HFFc6 (cell line): ENCODE results near the gene PAFAH2. TPM values are rescaled to one million over a fixed set of nuclear protein-coding genes. Genes with fewer than 3 reads are reported as not detected.

Experiments used
- DNase-seq: peaks from one replicate; pipeline ENCODE4 v3.0.0-alpha.2; 2018
- H3K27ac Mint-ChIP-seq: 2 replicates; pipeline ENCODE4 v1.8.0; 2020; ENCODE audit warnings: mild to moderate bottlenecking, mixed read lengths
- H3K27me3 Mint-ChIP-seq: 2 replicates; pipeline ENCODE4 v1.8.0; 2021; ENCODE audit warnings: mild to moderate bottlenecking, moderate library complexity, mixed read lengths; ENCODE audit not compliant: insufficient read depth
- H3K36me3 Mint-ChIP-seq: 2 replicates; pipeline ENCODE4 v1.8.0; 2021; ENCODE audit warnings: low read depth, mixed read lengths
- H3K4me1 Mint-ChIP-seq: 2 replicates; pipeline ENCODE4 v1.8.0; 2020; ENCODE audit warnings: low read depth, mixed read lengths
- H3K4me3 Mint-ChIP-seq: 2 replicates; pipeline ENCODE4 v1.8.0; 2020; ENCODE audit warnings: mild to moderate bottlenecking, moderate library complexity, mixed read lengths
- H3K9me3 Mint-ChIP-seq: 2 replicates; pipeline ENCODE4 v1.8.0; 2020; ENCODE audit warnings: mild to moderate bottlenecking, mixed read lengths
- total RNA-seq, 6 experiments: library from RNA; stranded (reverse); fragmentation: NEBNext Ultra II Directional; extraction: Animal tissue kit (Norgen Biotek cat#: 25700); gene quantifications; 2 replicates in 1 of 6; 3 replicates in 5 of 6; pipeline ENCODE4 v1.2.3, GENCODE V29; 2021
- TF ChIP-seq, protein P1 (sequence below): fragments of 200-600 bp; sonication (generic); IDR thresholded peaks from 2 replicates; pipeline ENCODE4 v1.5.0; 2021; ENCODE audit warnings: antibody characterized with exemption, mild to moderate bottlenecking

Gene PAFAH2
- total RNA-seq, 6 experiments from 2014 or later = 9.4 to 14.0 (median 10.0) TPM

DNA sequence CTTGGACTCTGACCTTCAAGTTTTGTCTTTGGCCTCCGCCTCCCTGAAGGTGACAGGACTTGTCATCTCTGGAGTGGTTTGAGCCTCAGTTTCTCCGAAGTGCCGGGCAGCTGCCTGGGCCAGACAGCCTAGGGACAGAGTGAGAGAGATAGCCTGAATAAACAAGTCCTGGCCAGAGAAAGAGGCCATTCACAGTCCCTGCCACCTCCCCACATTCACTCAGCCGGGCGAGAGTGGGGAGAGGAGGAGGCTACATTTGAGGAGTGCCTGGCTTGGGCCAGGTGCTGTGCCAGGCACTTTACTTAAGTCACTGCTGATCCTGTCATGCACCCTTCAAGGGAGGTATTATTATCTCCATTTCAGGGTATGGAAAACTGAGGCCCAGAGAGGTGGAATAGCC lies 27.2 kb upstream of the PAFAH2 start:
- Mint-ChIP-seq H3K27ac (no peak overlapping the region), H3K27me3 (no peaks in the 10 kb centered on the region; the same call in 1 of the 2 replicates), H3K36me3 (no peaks in the 10 kb centered on the region), H3K9me3 (no peaks in the 10 kb centered on the region), H3K4me3 (peak overlapping the region; percentile 95; the same call in 1 of the 2 replicates), H3K4me1 (peaks cover 61% of the 10 kb centered on the region)
- TF ChIP-seq, protein P1, sequence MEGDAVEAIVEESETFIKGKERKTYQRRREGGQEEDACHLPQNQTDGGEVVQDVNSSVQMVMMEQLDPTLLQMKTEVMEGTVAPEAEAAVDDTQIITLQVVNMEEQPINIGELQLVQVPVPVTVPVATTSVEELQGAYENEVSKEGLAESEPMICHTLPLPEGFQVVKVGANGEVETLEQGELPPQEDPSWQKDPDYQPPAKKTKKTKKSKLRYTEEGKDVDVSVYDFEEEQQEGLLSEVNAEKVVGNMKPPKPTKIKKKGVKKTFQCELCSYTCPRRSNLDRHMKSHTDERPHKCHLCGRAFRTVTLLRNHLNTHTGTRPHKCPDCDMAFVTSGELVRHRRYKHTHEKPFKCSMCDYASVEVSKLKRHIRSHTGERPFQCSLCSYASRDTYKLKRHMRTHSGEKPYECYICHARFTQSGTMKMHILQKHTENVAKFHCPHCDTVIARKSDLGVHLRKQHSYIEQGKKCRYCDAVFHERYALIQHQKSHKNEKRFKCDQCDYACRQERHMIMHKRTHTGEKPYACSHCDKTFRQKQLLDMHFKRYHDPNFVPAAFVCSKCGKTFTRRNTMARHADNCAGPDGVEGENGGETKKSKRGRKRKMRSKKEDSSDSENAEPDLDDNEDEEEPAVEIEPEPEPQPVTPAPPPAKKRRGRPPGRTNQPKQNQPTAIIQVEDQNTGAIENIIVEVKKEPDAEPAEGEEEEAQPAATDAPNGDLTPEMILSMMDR = no peak
- DNase-seq = no peak

DNA sequence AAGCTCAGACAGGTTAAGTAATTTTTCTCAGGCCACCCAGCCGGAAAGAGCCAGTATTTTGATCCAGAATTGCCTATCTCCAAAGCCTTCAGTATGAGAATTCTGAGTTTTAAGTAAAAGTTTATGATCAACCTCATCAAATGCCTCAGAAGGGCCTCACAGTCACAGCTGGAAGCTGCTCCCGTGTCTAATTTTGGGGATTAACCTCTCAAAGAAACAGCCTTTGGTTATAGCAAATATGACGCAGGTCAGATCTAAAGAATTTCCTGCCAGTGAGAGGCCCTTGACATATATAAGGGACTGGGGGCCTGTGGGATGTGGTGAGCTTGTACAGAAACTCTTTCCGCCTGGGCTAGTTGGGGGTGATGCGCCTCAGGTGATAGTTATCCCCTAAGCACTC lies 26.0 kb upstream of the PAFAH2 start:
- TF ChIP-seq, protein P1 = no peak
- no peaks in the 10 kb centered on the region; the same call in 1 of the 2 replicates for H3K27me3 Mint-ChIP-seq
- H3K4me1 Mint-ChIP-seq = peaks cover 73% of the 10 kb centered on the region
- peak overlapping the region; percentile 53; the same call in 1 of the 2 replicates for H3K27ac Mint-ChIP-seq
- H3K36me3 Mint-ChIP-seq = no peaks in the 10 kb centered on the region; the same call in 1 of the 2 replicates
- DNase-seq = no peak
- no peaks in the 10 kb centered on the region for H3K9me3 Mint-ChIP-seq
- H3K4me3 Mint-ChIP-seq = peak overlapping the region; percentile 95

DNA sequence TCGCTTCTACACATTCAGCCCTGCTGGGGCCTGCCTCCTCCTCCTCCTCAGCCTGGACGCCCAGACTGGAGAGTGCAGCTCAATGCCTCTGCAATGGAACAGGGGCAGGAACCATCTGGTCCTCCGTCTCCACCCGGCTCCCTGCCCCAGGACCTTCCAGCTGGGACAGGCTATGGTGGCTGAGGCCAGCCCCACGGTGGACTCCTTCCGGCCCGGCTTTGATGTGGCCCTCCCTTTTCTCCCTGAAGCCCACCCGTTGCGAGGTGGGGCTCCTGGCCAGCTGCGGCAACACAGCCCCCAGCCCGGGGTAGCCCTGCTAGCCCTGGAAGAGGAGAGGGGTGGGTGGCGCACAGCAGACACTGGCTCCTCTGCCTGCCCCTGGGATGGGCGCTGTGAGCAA lies 25.1 kb upstream of the PAFAH2 start:
- peak overlapping the region; percentile 95 for H3K4me3 Mint-ChIP-seq
- no peaks in the 10 kb centered on the region; the same call in 1 of the 2 replicates for H3K27me3 Mint-ChIP-seq
- H3K4me1 Mint-ChIP-seq = peaks cover 79% of the 10 kb centered on the region
- no peaks in the 10 kb centered on the region for H3K9me3 Mint-ChIP-seq
- TF ChIP-seq, protein P1 = no peak
- peak overlapping the region; percentile 53; the same call in 1 of the 2 replicates for H3K27ac Mint-ChIP-seq
- H3K36me3 Mint-ChIP-seq = no peaks in the 10 kb centered on the region; the same call in 1 of the 2 replicates
- no peak for DNase-seq

DNA sequence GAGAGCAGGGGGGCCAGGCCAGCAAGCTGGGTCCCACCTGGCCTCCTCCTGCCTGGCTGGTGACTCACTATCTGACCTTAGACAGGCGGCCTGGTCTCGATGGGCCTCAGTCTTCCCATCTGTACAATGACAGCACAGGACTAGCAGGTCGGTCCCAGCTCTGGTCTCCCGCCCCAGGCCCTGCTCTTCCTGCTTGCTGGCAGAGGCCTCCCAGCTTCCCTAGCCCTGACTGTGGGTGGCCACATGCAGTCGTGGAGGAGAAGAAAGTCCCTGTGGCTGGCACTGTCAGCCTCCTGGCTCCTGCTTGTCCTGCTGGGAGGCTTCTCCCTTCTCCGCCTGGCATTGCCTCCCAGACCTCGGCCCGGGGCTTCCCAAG lies 24.5 kb upstream of the PAFAH2 start:
- Mint-ChIP-seq H3K9me3 (no peaks in the 10 kb centered on the region), H3K4me3 (peak overlapping the region; percentile 95), H3K27ac (peak overlapping the region; percentile 4; the same call in 1 of the 2 replicates), H3K27me3 (no peaks in the 10 kb centered on the region; the same call in 1 of the 2 replicates), H3K4me1 (peaks cover 76% of the 10 kb centered on the region), H3K36me3 (no peaks in the 10 kb centered on the region; the same call in 1 of the 2 replicates)
- TF ChIP-seq, protein P1 = no peak
- DNase-seq = no peak

DNA sequence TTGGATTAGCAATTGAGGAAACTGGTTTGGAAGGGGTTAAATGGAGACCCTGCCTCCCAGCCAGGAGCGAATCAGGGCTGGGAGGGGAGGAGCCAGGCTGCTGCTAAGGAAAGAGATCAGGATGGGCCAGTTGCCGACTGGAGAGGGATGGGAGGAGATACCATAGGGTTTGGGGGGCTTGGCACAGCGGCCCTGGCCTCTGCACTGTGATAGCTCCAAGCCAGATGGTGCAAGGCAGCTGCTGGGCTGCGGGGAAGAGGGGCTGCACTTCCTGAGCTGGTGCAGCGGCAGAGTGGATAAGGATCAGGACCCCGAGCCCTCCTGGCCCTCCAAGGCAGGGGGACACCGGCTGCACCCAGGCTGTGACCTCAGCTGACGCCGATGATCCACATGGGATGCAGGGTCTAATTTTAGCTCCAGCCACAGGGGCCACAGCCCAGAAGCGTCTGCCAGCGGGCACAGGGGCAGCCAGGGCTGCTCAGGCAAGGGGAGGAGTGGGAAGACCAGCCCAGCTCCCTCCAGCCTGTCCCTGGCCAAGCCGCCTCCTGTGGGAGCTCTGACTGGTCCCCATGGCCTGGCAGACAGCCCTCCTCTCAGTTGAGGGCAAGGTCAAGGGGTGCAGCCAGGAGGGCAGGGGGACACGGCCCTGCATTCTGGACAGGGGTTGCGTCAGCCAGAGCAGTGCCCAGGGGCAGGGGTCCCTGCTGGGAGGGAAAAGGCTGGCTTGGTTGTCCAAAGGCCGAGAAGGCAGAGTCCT lies 24.0 kb upstream of the PAFAH2 start, which contains the start of gene EXTL1:
TSS of gene EXTL1 (plus strand) at position 129 of the 757 bp plus-strand sequence. CDS start 872 bp downstream, outside the sequence.
- peak within 1 kb of the TSS; percentile 92 for H3K27ac Mint-ChIP-seq
- TF ChIP-seq, protein P1 = no peak

More for the DNA sequence above, 24.0 kb upstream of the PAFAH2 start, which contains the start of gene EXTL1:
- Mint-ChIP-seq H3K4me3 (peak within 1 kb of the TSS; percentile 95), H3K36me3 (no peaks in the 10 kb centered on the region; the same call in 1 of the 2 replicates), H3K9me3 (no peaks in the 10 kb centered on the region), H3K27me3 (no peaks in the 10 kb centered on the region; the same call in 1 of the 2 replicates), H3K4me1 (peaks cover 76% of the 10 kb centered on the region)
- peak; percentile 39 for DNase-seq
